SIG-M5 treated with dmso at 0.1 percent for 504 hours (cell line): Measurements from ENCODE around the gene ALDH1A3.
A peak's percentile ranks its signal among the peaks of the same experiment; 100 is the strongest.

ENCODE experiments used
- DNase-seq: peaks from one replicate; lab custom pipeline; 2025; ENCODE audit not compliant: unreplicated experiment; lab: John Stamatoyannopoulos, UW

The ALDH1A3 gene

DNA sequence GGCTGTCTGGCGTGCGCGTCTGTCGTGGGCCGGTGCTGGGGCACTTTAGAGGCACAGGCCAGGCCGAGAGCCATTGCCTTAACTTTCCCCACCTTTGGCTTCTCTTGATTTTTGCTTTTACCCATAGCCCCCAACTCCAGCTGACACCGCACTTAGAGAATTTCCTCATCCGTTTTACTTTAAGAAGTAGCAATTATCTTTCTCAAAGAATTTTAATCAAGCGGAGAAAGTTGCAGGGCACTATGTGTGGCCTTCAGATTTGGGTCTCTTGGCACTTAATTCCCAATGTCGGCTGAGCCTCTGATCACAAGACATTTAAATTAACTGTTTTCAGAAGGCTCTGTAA is 1.2 kb downstream of the ALDH1A3 start:
- no peak for DNase-seq

DNA sequence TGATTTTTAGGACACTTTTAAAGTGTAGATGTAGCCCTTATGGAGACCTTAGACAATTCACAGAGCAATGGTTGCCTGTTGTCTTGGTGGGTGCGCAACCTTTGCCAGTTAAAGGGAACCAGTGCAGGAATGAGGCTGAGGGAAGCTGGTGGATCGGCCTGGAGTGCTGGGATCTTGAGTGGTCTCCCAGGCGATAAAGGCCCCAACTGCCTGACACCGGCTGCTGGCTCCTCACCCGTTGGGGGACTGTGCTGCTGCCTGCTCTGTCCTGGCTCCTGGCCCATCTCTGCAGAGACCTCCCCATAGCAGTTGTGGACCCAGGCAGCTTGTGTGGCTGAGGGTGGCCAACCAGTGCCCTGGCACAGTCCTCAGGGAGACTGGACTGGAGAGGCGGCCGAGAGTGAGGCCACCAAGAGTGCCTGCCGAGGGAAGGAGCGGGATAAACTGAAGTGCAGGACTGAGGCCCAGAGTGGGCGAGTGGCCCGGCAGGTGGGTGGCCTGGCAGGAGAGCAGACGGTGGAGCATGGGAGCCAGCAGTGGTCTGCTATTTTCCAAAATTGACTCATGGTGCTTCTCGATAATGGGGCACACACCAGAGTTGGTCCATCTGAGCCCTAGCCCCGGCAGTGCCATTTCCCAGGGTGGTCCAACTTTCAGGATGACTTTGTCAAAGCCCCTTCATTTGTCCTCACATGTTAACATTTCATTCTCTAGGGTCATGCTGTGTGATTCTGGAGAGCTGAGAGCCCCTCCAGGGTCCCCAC is 2.1 kb downstream of the ALDH1A3 start:
- DNase-seq = no peak

DNA sequence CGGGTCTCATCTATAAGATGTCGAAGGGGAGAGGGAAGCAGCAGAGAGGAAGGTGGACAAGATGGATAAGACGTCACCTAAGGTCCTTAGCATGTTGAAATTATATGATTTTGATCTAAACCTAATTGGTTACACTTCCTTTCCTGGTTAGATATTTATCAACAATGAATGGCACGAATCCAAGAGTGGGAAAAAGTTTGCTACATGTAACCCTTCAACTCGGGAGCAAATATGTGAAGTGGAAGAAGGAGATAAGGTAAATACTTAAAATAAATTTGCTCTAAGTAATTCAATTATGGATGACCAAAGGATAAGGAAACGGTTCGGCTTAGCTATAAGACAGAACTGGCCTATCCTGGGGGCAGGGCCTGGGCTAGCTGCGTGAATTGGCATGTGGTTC is 5.5 kb downstream of the ALDH1A3 start:
- no peak for DNase-seq

DNA sequence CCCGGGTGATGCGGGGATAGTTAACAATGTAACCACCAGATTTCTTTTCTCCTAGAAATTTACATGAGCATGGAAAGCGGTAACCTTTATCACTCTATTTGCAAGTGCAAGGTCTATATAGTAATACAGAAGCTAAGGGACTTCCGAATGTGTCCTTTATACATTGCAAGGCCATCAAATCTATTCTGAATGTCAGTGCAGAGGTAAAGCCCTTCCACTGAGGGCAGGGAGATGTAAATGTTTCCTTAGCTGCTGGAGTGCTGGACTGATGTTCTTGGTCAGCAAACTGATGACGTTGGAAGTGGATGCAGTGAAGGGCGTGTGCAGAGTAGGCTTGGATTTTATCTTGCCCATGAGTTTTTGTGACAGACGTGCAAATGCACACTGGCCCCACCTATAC is 6.2 kb downstream of the ALDH1A3 start:
- DNase-seq = no peak

DNA sequence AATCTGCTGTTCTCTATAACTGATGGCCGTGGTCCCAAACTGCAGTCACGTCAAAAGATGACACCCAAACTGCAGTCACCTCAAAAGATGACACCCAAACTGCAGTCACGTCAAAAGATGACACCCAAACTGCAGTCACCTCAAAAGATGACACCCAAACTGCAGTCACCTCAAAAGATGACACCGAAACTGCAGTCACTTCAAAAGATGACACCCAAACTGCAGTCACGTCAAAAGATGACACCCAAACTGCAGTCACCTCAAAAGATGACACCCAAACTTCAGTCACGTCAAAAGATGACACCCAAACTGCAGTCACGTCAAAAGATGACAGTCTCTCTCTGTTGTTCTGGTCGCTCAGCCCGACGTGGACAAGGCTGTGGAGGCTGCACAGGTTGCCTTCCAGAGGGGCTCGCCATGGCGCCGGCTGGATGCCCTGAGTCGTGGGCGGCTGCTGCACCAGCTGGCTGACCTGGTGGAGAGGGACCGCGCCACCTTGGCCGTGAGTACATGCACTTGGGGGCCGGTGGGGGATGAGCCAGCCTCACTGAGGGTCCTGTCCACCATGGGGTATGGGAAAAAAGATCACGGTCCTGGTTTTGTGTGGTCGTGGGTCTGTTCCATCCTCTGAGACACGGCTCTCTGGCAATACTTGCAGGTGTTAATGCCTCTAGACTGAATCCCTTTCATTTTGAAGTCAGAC is 7.7 kb downstream of the ALDH1A3 start:
- no peak for DNase-seq

DNA sequence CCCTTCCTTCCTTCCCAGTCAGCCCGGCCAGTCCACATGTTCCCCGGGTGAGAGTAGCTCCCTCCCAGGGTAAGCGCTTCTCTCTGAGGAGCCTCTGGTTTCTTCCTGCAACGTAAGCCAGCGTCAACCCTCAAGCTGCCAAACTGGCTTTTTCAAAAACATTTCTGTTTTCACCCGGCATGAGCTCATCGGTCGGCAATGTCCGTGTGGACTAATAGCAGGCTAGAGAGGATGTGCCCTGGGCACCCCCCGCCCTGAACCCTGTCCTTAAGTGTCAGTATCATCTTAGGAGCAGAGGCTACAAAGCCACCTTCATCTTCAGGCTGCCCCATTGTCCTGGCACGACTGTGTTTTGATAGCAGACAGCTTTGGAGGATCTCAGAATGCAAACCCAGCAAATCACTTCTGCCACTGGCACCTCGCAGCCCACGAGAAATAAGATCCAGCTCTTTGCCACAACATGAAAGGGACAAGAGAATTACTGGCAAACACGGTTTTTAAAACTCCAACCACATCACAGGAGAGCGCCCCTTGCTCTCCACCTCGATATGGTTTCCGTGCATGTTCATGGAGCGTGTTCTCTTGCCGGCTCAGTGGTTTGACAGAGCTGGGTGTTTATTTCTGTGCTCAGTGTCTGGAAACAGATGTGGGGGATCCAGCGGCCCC is 9.9 kb downstream of the ALDH1A3 start:
- DNase-seq = peak; percentile 31

DNA sequence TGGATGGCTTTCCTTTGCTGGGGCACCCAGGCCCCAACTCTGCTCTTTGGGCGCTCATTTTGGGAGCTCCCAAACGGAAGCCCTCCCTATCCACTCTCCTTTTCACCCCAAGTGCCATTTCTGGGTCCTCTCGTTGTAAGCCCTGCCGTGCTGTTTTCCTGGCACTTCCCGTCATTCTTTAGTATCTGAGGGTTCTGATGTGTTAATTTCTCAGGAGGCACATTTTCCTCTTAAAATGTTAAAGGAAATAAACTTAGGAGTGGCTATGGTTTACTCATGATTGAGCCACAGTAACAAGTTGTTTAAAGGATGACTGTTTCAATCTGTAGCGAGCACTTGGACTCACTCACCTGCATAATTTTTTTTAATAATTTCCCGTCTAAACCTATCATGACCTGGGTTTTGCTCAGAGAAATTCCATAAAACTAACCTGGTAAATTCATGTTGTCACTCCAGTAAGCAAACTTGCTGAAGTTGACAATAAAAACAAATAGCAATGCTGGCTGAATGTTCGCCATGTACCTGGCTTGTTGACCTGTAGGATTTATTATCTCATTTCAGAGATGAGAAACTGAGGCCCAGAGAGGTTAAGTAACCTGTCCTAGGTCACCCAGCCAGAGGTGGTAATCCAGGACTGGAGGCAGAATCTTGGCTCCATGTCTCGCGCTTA is 10.6 kb downstream of the ALDH1A3 start:
- DNase-seq = no peak

DNA sequence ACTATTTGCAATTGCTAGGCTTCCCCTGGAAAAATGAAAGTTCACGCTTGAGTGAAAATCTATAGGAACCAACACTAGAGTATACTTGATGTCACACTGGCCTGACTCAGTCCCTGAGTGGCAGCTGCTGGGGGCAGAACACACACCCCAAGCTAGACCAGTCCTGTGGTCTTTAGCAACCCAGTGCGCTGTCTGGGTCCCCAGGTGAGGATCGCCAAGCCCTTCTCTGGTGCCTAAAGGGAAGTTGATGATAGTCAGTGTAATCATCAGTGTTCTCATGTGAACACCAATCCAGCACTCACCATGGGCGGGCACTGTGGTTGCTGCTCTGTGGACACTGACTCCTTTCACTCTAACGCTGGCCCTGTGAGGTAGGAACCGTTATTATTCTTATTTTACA is 11.2 kb downstream of the ALDH1A3 start:
- no peak for DNase-seq

DNA sequence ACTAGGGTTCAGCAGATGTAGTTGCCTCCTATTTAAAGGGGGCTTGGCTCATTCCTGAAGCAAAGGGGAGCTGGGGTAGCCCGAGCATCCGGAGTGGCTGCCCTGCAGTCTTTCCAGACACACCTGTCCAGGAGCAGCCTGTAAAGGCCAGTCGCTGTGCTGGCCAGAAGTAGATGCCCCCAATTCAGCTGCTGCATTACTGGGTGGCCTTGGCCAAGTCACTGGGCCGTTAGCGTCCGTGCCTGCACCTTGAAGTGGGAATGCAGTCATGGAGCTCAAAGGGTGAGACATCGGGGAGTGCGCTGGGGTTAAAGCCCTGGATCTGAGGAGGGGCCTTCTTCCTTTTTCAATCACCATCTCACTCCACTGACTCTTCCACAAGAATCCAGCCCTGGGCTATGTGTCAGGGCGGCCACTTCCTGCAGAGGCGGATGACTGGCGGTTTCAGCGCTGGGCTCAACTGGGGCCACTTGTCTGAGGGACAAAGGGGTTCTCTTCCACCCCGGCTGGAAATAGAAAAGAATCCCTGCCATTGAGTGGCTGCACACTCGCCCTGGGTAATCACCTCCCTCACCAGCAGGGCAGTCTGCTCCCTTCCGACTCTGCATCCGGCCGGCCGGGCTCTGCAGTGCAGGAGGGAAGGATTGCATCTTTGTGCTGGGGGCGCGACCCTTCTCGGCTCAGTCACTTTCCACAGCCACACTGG is 11.8 kb downstream of the ALDH1A3 start:
- DNase-seq = no peak

DNA sequence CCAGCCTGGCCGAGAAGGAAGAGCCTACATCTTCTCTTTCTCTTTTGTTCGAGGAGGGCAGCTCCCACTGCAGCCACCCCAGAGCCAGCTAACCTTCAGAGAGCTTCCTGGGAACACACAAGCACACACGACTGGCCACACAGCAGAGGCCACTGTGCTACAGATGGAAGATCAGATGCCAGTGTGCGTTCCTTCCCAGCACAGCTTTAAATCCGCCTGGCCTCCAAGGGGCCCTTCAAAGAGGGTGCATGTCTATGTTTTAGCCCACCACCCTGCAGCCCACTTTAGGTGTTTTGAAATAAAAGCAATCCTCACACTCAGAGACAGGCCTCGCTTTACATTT is 12.4 kb downstream of the ALDH1A3 start:
- no peak for DNase-seq

DNA sequence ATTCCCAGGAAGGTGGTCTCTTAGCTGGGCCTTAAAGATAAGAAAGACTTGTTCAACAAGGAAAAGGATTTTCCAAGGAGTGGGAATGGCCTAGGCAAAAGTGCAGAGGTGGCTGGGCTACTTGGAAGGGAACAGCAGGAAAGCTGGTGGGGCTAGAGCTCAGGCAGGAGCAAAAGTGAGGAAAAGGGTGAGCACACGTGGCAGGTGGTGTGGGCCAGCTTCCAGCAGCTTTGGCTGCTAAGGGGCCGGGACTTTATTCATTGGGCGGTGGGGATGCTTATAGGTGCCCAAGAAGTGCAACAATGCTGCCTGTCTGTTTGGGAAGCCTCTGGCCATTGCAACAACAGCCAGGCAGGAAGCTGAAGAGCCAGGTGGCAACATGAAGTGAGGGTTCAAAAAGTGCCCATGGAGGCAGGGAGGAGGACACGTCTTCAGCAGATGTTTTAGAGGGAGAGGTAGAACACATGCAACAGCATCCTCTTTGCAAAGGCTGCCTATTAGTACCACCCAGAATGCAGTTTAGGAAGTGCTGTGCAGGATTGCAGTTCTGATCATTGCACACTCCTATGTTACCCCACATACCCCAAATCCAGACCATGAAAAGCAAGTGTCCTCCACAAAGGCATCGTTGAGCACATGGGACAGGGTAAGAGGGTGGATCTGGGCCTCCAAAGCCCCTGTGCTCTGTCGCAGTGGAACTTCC is 13.8 kb downstream of the ALDH1A3 start:
- no peak for DNase-seq

DNA sequence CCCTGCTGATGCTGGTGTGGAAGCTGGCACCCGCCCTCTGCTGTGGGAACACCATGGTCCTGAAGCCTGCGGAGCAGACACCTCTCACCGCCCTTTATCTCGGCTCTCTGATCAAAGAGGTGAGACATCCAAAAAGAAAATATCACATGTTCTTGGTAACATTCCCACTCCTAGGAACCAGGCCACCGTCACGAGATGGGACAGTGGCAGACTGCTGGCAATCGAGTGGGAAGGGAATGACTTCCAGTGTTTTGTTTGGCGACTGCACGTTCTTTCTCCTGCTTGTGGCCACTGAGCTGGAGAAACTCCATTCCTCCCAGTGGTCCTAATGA is 14.3 kb downstream of the ALDH1A3 start:
- DNase-seq = no peak

DNA sequence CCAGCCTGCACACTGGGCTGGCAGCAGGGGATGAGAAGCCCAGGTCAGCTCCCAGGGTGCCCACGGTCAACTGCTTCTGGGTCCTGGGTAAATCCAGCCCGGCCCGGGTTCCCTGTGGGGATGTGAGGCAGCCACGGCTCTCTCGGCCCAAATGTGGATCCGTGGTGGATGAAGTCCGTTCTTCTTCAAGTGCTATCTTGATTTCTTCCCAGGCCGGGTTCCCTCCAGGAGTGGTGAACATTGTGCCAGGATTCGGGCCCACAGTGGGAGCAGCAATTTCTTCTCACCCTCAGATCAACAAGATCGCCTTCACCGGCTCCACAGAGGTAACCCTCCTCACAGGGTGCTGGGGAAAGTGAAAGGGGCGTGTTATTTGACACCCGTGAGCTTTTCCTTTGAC is 16.1 kb downstream of the ALDH1A3 start:
- DNase-seq = no peak

DNA sequence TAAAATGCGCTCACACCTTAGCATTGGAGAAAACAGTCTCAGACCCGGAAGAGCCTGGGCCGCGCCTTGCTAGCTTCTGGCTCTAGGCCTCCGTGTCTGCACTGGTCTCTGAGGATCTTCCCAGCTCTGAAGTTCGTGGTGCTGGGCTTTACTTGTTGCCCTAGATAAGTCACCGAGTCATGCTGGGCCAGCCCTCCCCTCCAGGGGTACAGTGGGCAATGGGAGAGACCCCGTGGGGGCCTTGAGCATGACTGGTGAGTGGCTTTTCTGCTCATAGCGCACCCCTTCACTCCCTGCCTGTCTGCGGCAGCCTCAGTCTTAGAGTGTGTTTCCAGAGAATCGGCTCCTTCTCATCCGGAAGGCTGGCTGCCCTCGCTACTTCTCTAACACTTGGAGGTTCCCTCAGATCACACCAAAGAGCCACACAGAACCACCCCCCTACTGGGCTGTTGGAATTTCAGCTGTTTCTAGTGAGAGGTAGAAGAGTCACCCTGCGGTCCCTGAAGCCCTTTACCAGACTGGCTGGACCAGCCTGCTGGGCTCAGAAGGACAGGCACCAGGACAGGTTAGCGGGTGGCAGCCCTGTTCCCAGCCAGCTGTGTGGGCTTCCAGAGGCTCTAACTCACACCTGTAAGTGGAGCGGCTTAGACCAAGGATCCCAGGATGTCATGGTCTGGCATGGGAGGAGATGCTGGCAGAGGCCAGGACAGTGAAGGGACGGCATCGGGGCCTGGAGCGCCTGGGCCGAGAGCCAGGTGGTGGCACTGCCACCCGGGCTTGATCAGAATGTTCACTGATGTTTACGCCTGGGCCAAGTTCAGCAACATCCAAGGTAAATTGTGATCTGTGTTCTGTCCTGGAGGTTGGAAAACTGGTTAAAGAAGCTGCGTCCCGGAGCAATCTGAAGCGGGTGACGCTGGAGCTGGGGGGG is 17.9 kb downstream of the ALDH1A3 start:
- no peak for DNase-seq

DNA sequence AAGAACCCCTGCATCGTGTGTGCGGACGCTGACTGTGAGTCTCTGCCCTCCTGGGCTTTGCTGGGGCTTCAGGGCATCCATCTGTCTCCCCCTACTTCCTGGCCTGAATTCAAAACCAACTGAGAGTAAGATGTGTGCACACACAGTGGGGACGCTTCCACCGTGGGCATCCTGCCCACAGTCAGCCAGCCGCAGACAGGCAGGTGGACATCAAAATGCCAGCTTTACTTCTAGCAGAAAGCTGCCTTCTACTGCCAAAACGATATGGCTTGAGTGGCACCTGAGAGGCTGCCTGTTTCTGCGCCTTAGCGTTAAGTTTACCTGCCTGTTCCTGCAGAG is 18.5 kb downstream of the ALDH1A3 start:
- DNase-seq = no peak

DNA sequence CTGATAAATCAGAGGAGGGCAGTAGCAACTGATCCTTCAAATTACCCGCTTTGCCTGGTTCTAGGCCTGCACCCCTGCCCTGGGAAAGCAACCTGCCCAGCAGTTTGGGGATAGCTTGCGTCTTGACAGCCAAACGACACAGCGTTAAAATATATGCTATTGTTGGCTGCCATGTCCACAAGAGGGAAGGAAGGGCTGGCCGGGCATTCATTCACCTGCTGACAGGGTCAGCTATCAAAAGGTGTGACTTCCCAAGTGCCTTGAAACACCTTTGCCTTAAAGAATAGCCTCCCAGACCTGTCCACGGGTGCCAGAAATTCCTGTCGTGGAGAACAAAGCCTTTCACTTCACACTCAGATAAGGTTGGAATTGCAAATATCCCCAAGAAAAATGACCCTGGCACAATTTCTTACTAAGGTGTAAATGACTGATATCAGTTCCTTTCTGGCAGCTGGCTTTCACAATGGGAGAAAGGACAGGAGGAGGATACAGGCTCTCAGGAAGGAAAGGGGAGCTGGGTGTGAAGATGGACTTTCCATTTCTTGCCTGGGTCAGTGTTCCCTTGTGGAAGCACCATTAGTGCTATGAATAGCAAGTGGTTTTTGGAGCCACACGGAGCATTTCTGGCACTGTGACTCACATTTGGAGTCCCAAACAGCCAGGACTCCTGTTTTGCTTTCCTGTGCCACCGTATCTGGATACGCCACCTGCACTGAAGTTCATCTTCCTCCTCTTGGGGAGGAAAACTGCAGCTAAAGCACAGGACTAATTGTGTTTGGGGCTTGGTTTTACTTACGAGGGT is 19.2 kb downstream of the ALDH1A3 start:
- DNase-seq = no peak

DNA sequence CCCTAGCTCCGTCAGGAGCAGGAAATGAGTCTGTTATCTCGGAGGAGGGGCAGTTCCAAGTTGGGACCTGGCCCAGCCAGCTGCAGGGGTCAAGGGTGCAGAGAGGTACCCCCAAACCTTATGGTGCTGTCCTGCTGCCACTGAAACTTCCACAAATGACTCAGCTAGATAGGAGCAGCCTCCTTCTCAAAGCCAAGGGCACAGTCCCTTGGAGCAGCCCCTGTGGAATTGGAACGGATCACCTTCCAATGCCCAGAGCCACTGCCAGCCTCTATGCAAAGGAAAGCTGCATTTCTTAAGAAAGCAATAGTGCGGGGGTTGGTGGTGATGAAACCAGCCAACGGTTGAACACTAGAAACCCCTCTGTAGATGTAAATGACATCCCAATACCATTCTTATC is 20.0 kb downstream of the ALDH1A3 start:
- no peak for DNase-seq

DNA sequence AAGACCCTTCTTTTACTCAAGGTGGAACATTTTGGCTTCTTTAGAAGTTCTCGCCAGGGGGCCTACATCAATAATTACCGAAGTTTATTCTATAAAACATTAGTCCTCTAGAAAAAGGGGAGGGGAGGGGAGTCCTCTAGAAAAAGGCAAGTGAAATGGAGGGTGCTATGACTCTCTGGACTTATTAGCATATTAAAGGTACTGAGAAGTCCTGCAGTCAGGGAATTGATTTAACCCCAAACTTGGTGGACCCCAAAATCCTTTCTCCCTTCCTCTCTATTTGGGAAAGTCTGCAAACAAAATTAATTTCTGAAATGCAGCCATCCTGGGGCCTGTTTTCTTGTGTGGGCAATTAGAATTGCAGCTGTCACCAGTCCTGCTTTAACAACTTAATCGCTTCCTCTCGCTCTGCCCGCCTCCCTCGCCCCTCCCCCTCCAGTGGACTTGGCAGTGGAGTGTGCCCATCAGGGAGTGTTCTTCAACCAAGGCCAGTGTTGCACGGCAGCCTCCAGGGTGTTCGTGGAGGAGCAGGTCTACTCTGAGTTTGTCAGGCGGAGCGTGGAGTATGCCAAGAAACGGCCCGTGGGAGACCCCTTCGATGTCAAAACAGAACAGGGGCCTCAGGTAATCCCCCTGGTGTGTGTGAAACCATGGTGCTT is 20.6 kb downstream of the ALDH1A3 start:
- DNase-seq = no peak

DNA sequence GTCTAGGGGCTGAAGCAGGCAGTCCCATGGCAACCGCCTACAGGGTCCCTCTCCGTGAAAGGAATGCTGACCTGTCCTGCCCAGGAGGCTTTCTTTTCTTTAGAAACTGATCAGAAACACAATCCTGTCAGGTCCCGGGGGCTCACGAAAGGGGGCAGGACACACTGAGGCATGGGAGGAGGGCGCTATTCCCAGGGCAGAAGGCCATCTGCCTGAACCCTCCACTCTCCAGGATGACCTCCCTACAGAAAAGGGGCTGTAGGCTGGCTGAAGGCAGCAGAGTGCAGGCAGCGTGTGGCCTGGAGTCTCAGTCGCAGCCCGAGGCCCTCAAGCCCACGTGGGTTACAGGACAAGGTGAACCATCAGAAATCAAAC is 21.2 kb downstream of the ALDH1A3 start:
- DNase-seq = no peak
